ENCODE data around the gene MAK. TPM values are rescaled to one million over a fixed set of nuclear protein-coding genes. Genes with fewer than 3 reads are reported as not detected.
"Not testable (repeated sequence)": the region's sequence is repeated elsewhere in the genome, so short reads cannot be mapped to it uniquely, and the experiment has no call there.

MAK gene
- under 1 TPM in 1 of 4 donors, not detected in 3; 0.27 TPM for total RNA-seq

- DNase-seq, result peak; percentile 76 to 91 (median 91)
- TF ChIP-seq CTCF (IDR thresholded peaks at IDR 0.05), result no peak
- TF ChIP-seq POLR2A (IDR thresholded peaks at IDR 0.05), result no peak
- peak within 1 kb of the TSS in 2 of 4 donors; percentile 20 to 34 for H3K27ac ChIP-seq
- peaks cover 0 to 14% (median 12%) of the 10 kb centered on the region in 4 donors for H3K4me1 ChIP-seq
- H3K27me3 ChIP-seq, result peaks cover 0 to 6% of the 10 kb centered on the region in 2 donors
- peak within 1 kb of the TSS; percentile 45 to 70 (median 64) for H3K4me3 ChIP-seq
- H3K36me3 ChIP-seq, result no peaks in the 10 kb centered on the region
- no peaks in the 10 kb centered on the region for H3K9me3 ChIP-seq
Measured at GRCh38 chr6:10837995-10838793, at the start of gene MAK. TSS of gene MAK (minus strand) at chr6:10838539. CDS start at chr6:10830648, 7,891 bp downstream.

- TF ChIP-seq CTCF (IDR thresholded peaks at IDR 0.05), result no peak
- no peak for TF ChIP-seq POLR2A (IDR thresholded peaks at IDR 0.05)
- Histone ChIP-seq H3K4me1 (no peaks in the 10 kb centered on the region), H3K4me3 (peak within 1 kb of the TSS in 3 of 4 donors; percentile 28 to 41 (median 32)), H3K36me3 (no peaks in the 10 kb centered on the region), H3K27ac (no peak within 1 kb of the TSS), H3K27me3 (peaks cover 0 to 9% of the 10 kb centered on the region in 2 donors), H3K9me3 (no peaks in the 10 kb centered on the region)
- peak in 1 of 3 donors; percentile 36 for DNase-seq
Measured at GRCh38 chr6:10886691-10887502, 48.6 kb upstream of the MAK start, which contains the start of gene SYCP2L. TSS of gene SYCP2L (plus strand) at chr6:10887052. CDS start at chr6:10887127, 75 bp downstream.

GRCh38 chr6:10886365-10886690 is 48.0 kb upstream of the MAK start:
- not testable (repeated sequence) for H3K36me3 ChIP-seq, H3K4me1 ChIP-seq, H3K9me3 ChIP-seq, H3K27me3 ChIP-seq, DNase-seq, H3K27ac ChIP-seq
- H3K4me3 ChIP-seq, result peak overlapping the region in 3 of 4 donors; percentile 28 to 41 (median 32)

- Histone ChIP-seq H3K9me3 (no peaks in the 10 kb centered on the region), H3K4me1 (no peaks in the 10 kb centered on the region)
Measured at GRCh38 chr6:10884245-10884972, 46.1 kb upstream of the MAK start.

More at GRCh38 chr6:10884245-10884972, 46.1 kb upstream of the MAK start:
- TF ChIP-seq POLR2A (IDR thresholded peaks at IDR 0.05) (no peak), CTCF (IDR thresholded peaks at IDR 0.05) (no peak)
- Histone ChIP-seq H3K36me3 (no peaks in the 10 kb centered on the region), H3K4me3 (no peak overlapping the region), H3K27ac (no peak overlapping the region), H3K27me3 (peaks cover 0 to 9% of the 10 kb centered on the region in 2 donors)
- DNase-seq, result no peak
